ENCODE results near the gene APEH.

- TF ChIP-seq, protein P1, sequence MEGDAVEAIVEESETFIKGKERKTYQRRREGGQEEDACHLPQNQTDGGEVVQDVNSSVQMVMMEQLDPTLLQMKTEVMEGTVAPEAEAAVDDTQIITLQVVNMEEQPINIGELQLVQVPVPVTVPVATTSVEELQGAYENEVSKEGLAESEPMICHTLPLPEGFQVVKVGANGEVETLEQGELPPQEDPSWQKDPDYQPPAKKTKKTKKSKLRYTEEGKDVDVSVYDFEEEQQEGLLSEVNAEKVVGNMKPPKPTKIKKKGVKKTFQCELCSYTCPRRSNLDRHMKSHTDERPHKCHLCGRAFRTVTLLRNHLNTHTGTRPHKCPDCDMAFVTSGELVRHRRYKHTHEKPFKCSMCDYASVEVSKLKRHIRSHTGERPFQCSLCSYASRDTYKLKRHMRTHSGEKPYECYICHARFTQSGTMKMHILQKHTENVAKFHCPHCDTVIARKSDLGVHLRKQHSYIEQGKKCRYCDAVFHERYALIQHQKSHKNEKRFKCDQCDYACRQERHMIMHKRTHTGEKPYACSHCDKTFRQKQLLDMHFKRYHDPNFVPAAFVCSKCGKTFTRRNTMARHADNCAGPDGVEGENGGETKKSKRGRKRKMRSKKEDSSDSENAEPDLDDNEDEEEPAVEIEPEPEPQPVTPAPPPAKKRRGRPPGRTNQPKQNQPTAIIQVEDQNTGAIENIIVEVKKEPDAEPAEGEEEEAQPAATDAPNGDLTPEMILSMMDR (IDR thresholded peaks at IDR 0.05) = no peak
- TF ChIP-seq POLR2A (IDR thresholded peaks at IDR 0.05) = no peak
Measured at GRCh38 chr3:49639551-49639950, 34.6 kb upstream of the APEH start.

Measured in testis (tissue), 2 donors.